GM12865 (cell line): Measurements from ENCODE around the gene CCDC107.

Experiments
- DNase-seq: peaks from one replicate; pipeline ENCODE4 v3.0.0; 2010; ENCODE audit warnings: low read depth
- H3K4me3 ChIP-seq: 2 replicates; pipeline ENCODE4 v1.5.1; 2011; ENCODE audit warnings: mild to moderate bottlenecking, low read depth, low read length, control low read depth
- TF ChIP-seq, protein P1 (sequence below): IDR thresholded peaks from 2 replicates; pipeline ENCODE4 v1.5.1; 2011; ENCODE audit warnings: low read length, control low read depth, low read depth, inconsistent platforms; ENCODE audit not compliant: insufficient read depth; ENCODE audit errors: missing control alignments

CCDC107 gene

GRCh38 chr9:35680331-35681105 lies 22.4 kb downstream of the CCDC107 start:
- TF ChIP-seq, protein P1, sequence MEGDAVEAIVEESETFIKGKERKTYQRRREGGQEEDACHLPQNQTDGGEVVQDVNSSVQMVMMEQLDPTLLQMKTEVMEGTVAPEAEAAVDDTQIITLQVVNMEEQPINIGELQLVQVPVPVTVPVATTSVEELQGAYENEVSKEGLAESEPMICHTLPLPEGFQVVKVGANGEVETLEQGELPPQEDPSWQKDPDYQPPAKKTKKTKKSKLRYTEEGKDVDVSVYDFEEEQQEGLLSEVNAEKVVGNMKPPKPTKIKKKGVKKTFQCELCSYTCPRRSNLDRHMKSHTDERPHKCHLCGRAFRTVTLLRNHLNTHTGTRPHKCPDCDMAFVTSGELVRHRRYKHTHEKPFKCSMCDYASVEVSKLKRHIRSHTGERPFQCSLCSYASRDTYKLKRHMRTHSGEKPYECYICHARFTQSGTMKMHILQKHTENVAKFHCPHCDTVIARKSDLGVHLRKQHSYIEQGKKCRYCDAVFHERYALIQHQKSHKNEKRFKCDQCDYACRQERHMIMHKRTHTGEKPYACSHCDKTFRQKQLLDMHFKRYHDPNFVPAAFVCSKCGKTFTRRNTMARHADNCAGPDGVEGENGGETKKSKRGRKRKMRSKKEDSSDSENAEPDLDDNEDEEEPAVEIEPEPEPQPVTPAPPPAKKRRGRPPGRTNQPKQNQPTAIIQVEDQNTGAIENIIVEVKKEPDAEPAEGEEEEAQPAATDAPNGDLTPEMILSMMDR = no peak
- H3K4me3 ChIP-seq = no peak overlapping the region
- peak; percentile 77 for DNase-seq

GRCh38 chr9:35681341-35682002 lies 23.4 kb downstream of the CCDC107 start:
- no peak overlapping the region for H3K4me3 ChIP-seq
- TF ChIP-seq, protein P1 = no peak
- DNase-seq = no peak

- TF ChIP-seq, protein P1 = no peak
- no peak for DNase-seq
- H3K4me3 ChIP-seq = no peak overlapping the region
These were observed 24.0 kb downstream of the CCDC107 start for GRCh38 chr9:35682051-35682450.

DNA sequence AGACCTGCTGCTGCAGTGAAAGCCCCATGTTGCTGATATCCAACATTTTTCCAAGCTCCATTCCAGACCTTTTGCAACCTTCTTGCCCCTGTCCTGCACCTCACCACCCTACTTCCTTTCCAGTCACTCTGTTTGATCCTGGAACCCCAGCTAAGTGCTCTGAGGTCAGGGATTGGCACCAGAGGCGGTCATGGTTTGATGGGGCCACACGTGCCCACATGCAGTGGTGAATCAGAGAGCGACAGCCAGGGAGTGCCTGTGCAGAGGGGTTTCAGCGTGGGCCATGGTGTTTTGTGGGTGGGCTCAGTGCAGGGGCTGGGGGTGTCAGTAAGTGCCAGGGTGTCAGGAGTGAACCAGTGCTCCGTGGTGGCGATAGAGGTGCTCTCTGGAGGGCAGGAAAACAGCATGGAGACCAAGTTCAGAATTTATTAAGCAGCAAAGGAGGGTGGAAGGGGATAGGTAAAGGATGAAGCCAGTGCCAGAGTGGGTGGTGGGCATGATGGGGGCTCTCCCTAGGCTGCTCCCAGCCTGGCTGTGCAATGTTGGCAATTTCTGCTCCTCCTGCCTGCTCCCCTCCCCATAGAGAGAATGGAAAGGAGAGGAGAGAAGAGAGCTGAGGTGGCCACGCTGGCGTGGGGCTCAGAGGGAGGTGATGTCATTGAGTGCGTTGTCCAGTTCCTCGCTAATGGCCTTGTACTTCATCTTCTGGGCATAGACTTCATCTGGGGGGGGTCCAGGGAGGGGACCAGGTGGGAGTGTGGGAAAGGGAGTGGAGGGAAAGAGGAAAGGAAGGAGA lies 24.6 kb downstream of the CCDC107 start:
- TF ChIP-seq, protein P1 = no peak
- DNase-seq = no peak
- H3K4me3 ChIP-seq = no peak overlapping the region

DNA sequence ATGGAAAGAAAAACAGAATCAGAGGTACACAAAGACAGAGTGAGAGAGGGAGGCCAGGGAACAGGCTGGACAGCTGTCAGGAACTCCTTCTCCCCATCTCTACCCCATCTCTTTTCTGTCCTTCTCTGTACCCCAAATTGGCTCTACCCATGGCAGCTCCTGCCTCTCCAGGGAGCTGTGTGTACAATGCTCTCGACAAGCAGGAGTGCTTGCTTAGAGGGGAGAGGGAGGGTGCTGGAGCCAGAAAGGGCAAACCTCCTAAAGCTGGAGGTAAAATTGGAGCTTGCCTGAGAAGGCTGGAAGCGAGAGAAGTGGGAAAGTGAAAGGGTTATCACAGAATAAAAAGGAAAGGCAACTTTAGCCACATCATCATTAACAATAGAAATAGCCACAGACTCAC lies 25.2 kb downstream of the CCDC107 start:
- TF ChIP-seq, protein P1 = no peak
- no peak overlapping the region for H3K4me3 ChIP-seq
- DNase-seq = no peak

- no peak overlapping the region for H3K4me3 ChIP-seq
- TF ChIP-seq, protein P1 = no peak
These were observed 26.8 kb downstream of the CCDC107 start for GRCh38 chr9:35684921-35685320.

More at GRCh38 chr9:35684921-35685320, 26.8 kb downstream of the CCDC107 start:
- DNase-seq = no peak
